ENCODE measurements around the gene HAUS3. TPM values are rescaled to one million over a fixed set of nuclear protein-coding genes. Genes with fewer than 3 reads are reported as not detected.

HAUS3 gene
- total RNA-seq, 1 experiment from 2014 or later, result 11.9 TPM

DNA sequence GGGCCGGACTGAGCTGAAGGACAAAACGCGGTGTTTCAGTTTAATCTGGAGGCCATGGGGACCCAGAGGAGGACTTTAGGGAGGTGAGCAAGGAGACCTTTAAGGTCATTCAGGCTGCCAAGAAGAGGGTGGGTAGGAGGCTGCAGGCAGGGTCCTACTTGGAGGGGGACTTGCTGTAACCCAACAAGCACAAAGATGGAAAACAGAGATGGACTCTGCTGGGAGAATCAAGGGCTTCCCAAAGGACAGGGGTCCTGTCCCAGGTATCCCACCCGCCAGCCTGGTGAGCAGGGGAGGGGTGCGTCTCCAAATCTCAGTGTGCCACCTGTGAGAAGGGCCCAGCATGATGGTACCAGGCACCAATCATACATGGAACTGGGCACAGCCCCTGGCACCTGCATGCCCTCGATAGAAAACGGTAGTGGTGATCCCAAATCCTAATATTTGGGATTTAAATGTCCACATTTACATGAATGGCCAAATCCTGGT, 3.9 kb upstream of the HAUS3 start:
- H3K27ac Mint-ChIP-seq, result no peak overlapping the region
- DNase-seq (ENCODE audit: low spot score) (no peak), ATAC-seq (no peak)
- H3K36me3 Mint-ChIP-seq, result peaks cover 13% of the 10 kb centered on the region
- H3K4me3 Mint-ChIP-seq, result no peak overlapping the region
- ChIA-PET CTCF (interaction anchor here (1.8 kb wide), 1 partner anchor 26 kb away, joined by 5 read pairs; no protein-coding TSS in a partner anchor), POLR2A (no interaction called here)
- no peak for TF ChIP-seq NR2C2 (CRISPR knock-in tag; IDR thresholded peaks at IDR 0.05)
- TF ChIP-seq, protein P1, sequence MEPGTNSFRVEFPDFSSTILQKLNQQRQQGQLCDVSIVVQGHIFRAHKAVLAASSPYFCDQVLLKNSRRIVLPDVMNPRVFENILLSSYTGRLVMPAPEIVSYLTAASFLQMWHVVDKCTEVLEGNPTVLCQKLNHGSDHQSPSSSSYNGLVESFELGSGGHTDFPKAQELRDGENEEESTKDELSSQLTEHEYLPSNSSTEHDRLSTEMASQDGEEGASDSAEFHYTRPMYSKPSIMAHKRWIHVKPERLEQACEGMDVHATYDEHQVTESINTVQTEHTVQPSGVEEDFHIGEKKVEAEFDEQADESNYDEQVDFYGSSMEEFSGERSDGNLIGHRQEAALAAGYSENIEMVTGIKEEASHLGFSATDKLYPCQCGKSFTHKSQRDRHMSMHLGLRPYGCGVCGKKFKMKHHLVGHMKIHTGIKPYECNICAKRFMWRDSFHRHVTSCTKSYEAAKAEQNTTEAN (CRISPR knock-in tag; IDR thresholded peaks at IDR 0.05), result no peak
- TF ChIP-seq HMGA2 (CRISPR knock-in tag; IDR thresholded peaks at IDR 0.05), result no peak
- no peak for TF ChIP-seq EMX1 (CRISPR knock-in tag; IDR thresholded peaks at IDR 0.05)
- no peak for TF ChIP-seq NFATC4 (CRISPR knock-in tag; IDR thresholded peaks at IDR 0.05)
- TF ChIP-seq CREB1 (CRISPR knock-in tag; IDR thresholded peaks at IDR 0.05), result no peak
- no peak for TF ChIP-seq NR1H2 (CRISPR knock-in tag; IDR thresholded peaks at IDR 0.05)
- TF ChIP-seq, protein P2, sequence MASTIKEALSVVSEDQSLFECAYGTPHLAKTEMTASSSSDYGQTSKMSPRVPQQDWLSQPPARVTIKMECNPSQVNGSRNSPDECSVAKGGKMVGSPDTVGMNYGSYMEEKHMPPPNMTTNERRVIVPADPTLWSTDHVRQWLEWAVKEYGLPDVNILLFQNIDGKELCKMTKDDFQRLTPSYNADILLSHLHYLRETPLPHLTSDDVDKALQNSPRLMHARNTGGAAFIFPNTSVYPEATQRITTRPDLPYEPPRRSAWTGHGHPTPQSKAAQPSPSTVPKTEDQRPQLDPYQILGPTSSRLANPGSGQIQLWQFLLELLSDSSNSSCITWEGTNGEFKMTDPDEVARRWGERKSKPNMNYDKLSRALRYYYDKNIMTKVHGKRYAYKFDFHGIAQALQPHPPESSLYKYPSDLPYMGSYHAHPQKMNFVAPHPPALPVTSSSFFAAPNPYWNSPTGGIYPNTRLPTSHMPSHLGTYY (CRISPR knock-in tag; IDR thresholded peaks at IDR 0.05), result no peak
- TF ChIP-seq, protein P3, sequence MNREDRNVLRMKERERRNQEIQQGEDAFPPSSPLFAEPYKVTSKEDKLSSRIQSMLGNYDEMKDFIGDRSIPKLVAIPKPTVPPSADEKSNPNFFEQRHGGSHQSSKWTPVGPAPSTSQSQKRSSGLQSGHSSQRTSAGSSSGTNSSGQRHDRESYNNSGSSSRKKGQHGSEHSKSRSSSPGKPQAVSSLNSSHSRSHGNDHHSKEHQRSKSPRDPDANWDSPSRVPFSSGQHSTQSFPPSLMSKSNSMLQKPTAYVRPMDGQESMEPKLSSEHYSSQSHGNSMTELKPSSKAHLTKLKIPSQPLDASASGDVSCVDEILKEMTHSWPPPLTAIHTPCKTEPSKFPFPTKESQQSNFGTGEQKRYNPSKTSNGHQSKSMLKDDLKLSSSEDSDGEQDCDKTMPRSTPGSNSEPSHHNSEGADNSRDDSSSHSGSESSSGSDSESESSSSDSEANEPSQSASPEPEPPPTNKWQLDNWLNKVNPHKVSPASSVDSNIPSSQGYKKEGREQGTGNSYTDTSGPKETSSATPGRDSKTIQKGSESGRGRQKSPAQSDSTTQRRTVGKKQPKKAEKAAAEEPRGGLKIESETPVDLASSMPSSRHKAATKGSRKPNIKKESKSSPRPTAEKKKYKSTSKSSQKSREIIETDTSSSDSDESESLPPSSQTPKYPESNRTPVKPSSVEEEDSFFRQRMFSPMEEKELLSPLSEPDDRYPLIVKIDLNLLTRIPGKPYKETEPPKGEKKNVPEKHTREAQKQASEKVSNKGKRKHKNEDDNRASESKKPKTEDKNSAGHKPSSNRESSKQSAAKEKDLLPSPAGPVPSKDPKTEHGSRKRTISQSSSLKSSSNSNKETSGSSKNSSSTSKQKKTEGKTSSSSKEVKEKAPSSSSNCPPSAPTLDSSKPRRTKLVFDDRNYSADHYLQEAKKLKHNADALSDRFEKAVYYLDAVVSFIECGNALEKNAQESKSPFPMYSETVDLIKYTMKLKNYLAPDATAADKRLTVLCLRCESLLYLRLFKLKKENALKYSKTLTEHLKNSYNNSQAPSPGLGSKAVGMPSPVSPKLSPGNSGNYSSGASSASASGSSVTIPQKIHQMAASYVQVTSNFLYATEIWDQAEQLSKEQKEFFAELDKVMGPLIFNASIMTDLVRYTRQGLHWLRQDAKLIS (CRISPR knock-in tag; IDR thresholded peaks at IDR 0.05; ENCODE audit: borderline replicate concordance), result no peak
- TF ChIP-seq RORB (CRISPR knock-in tag; IDR thresholded peaks at IDR 0.05), result no peak
- no peak for TF ChIP-seq ZNF423 (CRISPR knock-in tag; IDR thresholded peaks at IDR 0.05)
- H3K27me3 Mint-ChIP-seq (ENCODE audit: low read depth), result peaks cover 13% of the 10 kb centered on the region
- peaks cover 8% of the 10 kb centered on the region for H3K4me1 Mint-ChIP-seq
- H3K9me3 Mint-ChIP-seq, result peaks cover 23% of the 10 kb centered on the region

DNA sequence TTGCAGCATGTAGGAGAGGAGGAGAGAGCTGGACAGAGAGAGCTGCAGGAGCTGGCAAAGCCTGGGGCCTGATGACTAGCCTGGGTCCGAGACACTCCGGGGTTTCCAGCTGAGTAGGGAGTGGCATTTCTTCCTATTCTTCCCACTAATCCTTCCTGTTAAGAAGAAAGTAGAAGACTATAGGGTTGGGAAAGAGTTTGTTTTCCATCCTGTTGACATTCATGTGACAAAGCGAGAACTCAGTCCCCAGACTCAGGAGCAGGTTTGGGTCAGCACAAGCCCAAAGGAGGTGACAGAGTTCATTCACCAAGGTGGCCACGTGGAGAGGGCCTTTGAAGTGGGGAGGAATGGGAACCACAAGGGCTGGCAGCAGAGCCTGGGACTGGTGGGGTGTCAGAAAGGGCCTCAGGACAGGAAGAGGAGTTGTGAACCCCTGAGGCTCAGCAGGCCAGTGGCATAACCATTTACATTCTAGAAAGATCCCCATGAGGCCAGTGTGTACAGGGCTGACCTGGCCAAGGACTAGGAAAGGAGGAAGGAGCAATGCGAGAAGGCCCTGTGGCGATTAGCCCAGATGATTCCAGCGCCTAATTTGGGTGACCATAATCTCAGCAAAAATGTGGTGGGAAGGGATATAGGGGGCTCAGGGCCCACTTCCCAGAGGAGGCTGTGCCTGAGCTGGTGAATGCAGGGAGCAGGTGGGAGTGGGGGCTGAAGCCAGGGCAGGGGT, 3.3 kb upstream of the HAUS3 start:
- H3K9me3 Mint-ChIP-seq, result peaks cover 23% of the 10 kb centered on the region
- H3K27ac Mint-ChIP-seq, result no peak overlapping the region
- H3K4me1 Mint-ChIP-seq, result peaks cover 15% of the 10 kb centered on the region
- H3K36me3 Mint-ChIP-seq, result peaks cover 13% of the 10 kb centered on the region
- DNase-seq (ENCODE audit: low spot score), result peak; percentile 11
- peaks cover 13% of the 10 kb centered on the region for H3K27me3 Mint-ChIP-seq (ENCODE audit: low read depth)
- TF ChIP-seq ELF4 (CRISPR knock-in tag; IDR thresholded peaks at IDR 0.05; ENCODE audit: low read depth), result no peak
- TF ChIP-seq, protein P4, sequence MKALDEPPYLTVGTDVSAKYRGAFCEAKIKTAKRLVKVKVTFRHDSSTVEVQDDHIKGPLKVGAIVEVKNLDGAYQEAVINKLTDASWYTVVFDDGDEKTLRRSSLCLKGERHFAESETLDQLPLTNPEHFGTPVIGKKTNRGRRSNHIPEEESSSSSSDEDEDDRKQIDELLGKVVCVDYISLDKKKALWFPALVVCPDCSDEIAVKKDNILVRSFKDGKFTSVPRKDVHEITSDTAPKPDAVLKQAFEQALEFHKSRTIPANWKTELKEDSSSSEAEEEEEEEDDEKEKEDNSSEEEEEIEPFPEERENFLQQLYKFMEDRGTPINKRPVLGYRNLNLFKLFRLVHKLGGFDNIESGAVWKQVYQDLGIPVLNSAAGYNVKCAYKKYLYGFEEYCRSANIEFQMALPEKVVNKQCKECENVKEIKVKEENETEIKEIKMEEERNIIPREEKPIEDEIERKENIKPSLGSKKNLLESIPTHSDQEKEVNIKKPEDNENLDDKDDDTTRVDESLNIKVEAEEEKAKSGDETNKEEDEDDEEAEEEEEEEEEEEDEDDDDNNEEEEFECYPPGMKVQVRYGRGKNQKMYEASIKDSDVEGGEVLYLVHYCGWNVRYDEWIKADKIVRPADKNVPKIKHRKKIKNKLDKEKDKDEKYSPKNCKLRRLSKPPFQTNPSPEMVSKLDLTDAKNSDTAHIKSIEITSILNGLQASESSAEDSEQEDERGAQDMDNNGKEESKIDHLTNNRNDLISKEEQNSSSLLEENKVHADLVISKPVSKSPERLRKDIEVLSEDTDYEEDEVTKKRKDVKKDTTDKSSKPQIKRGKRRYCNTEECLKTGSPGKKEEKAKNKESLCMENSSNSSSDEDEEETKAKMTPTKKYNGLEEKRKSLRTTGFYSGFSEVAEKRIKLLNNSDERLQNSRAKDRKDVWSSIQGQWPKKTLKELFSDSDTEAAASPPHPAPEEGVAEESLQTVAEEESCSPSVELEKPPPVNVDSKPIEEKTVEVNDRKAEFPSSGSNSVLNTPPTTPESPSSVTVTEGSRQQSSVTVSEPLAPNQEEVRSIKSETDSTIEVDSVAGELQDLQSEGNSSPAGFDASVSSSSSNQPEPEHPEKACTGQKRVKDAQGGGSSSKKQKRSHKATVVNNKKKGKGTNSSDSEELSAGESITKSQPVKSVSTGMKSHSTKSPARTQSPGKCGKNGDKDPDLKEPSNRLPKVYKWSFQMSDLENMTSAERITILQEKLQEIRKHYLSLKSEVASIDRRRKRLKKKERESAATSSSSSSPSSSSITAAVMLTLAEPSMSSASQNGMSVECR (CRISPR knock-in tag; IDR thresholded peaks at IDR 0.05; ENCODE audit: borderline replicate concordance), result no peak
- no peak for TF ChIP-seq NFYB (CRISPR knock-in tag; conservative IDR thresholded peaks at IDR 0.05; ENCODE audit: low read depth)
- TF ChIP-seq, protein P5, sequence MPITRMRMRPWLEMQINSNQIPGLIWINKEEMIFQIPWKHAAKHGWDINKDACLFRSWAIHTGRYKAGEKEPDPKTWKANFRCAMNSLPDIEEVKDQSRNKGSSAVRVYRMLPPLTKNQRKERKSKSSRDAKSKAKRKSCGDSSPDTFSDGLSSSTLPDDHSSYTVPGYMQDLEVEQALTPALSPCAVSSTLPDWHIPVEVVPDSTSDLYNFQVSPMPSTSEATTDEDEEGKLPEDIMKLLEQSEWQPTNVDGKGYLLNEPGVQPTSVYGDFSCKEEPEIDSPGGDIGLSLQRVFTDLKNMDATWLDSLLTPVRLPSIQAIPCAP (CRISPR knock-in tag; IDR thresholded peaks at IDR 0.05), result no peak
- no peak for TF ChIP-seq NFE2L1 (CRISPR knock-in tag; IDR thresholded peaks at IDR 0.05)
- ATAC-seq, result no peak
- CTCF ChIA-PET, result no interaction called here
- no peak overlapping the region for H3K4me3 Mint-ChIP-seq
- POLR2A ChIA-PET, result no interaction called here

Data from WTC11 (cell line).